ENCODE results near the gene PSMA5.
"Not testable (repeated sequence)": the region's sequence is repeated elsewhere in the genome, so short reads cannot be mapped to it uniquely, and the experiment has no call there.

Gene PSMA5

GRCh38 chr1:109447524-109447923, 21.3 kb upstream of the PSMA5 start:
- Mint-ChIP-seq H3K27me3 (peaks cover 37 to 45% of the 10 kb centered on the region in 2 donors), H3K36me3 (no peaks in the 10 kb centered on the region), H3K27ac (no peak overlapping the region), H3K9me3 (peaks cover 0 to 3% of the 10 kb centered on the region in 2 donors), H3K4me1 (no peaks in the 10 kb centered on the region), H3K4me3 (no peak overlapping the region)
- ATAC-seq (replicated peaks) (no peak), DNase-seq (no peak)

- H3K9me3 Mint-ChIP-seq; H3K27ac Mint-ChIP-seq; H3K36me3 Mint-ChIP-seq; H3K4me1 Mint-ChIP-seq; ATAC-seq (replicated peaks); DNase-seq; H3K4me3 Mint-ChIP-seq: not testable (repeated sequence)
- H3K27me3 Mint-ChIP-seq: peaks cover 31 to 32% of the 10 kb centered on the region in 2 donors
Observed at GRCh38 chr1:109445949-109446695, 19.9 kb upstream of the PSMA5 start.

- H3K27ac Mint-ChIP-seq: no peak overlapping the region
- ATAC-seq (replicated peaks): no peak
- no peaks in the 10 kb centered on the region for H3K4me1 Mint-ChIP-seq
- no peaks in the 10 kb centered on the region for H3K36me3 Mint-ChIP-seq
- H3K4me3 Mint-ChIP-seq: no peak overlapping the region
- DNase-seq: no peak
- no peaks in the 10 kb centered on the region for H3K9me3 Mint-ChIP-seq
- H3K27me3 Mint-ChIP-seq: peaks cover 14 to 16% of the 10 kb centered on the region in 2 donors
Observed at GRCh38 chr1:109444346-109444745, 18.1 kb upstream of the PSMA5 start.

DNA sequence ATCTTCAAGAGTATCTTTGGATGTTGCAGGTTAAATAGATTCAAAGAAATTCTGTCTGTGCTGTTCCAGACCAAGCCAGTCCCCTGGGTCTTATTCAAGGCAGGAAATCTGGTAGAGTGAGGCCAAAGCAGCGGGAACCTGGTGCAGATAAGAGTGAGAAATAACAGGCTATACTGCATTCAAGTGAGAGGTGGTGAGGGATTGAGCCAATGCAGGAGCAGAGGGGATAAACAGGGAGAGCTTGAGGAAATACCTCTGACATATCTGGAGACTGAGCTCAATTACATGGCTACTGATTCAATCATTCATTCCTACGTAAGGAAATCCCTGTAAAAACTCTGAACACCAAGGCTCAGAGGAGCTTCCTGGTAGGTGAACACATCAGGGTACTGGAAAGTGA, 17.2 kb upstream of the PSMA5 start:
- Mint-ChIP-seq H3K27ac (no peak overlapping the region), H3K4me3 (no peak overlapping the region), H3K36me3 (no peaks in the 10 kb centered on the region), H3K4me1 (no peaks in the 10 kb centered on the region), H3K27me3 (peaks cover 13 to 16% of the 10 kb centered on the region in 2 donors), H3K9me3 (no peaks in the 10 kb centered on the region)
- ATAC-seq (replicated peaks) (no peak), DNase-seq (no peak)

GRCh38 chr1:109441069-109441468, 14.8 kb upstream of the PSMA5 start:
- Mint-ChIP-seq H3K36me3 (no peaks in the 10 kb centered on the region), H3K4me1 (no peaks in the 10 kb centered on the region)
- ATAC-seq (replicated peaks): no peak

DNA sequence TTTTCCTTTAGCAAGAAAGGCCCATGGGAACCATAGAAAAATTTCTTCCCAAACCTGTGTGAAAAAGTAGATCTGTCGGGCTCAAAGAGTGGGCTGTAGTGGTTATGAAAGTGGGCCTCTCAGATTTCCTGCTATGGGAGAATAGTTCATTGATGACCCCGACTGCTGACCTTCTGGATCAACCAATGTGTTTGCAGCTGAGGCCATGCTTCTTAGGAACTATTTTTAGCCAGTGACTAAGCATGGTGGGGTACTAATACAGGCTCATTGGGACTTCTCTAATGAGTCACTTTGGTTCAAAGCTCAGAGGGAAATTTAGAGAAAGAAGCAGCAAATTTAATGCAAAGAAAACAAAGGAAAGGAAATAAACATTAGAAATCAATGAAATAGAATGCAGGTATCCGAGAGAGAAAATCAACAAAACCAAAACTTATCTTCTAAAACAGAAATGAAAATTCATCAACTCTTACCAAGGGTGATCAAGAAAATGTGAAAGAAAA, 12.6 kb upstream of the PSMA5 start:
- peaks cover 7% of the 10 kb centered on the region in 2 donors for H3K36me3 Mint-ChIP-seq
- peaks cover 7 to 8% of the 10 kb centered on the region in 2 donors for H3K27me3 Mint-ChIP-seq
- DNase-seq (no peak), ATAC-seq (replicated peaks) (peak; percentile 78 to 98)
- no peak overlapping the region for H3K27ac Mint-ChIP-seq
- H3K4me3 Mint-ChIP-seq: no peak overlapping the region
- no peaks in the 10 kb centered on the region for H3K4me1 Mint-ChIP-seq
- H3K9me3 Mint-ChIP-seq: peaks cover 3 to 7% of the 10 kb centered on the region in 2 donors

More at GRCh38 chr1:109441069-109441468, 14.8 kb upstream of the PSMA5 start:
- no peak for DNase-seq
- Mint-ChIP-seq H3K9me3 (no peaks in the 10 kb centered on the region), H3K27me3 (peaks cover 5 to 6% of the 10 kb centered on the region in 2 donors), H3K27ac (no peak overlapping the region), H3K4me3 (no peak overlapping the region)

- H3K27me3 Mint-ChIP-seq: peaks cover 7 to 14% of the 10 kb centered on the region in 2 donors
- DNase-seq: no peak
- H3K27ac Mint-ChIP-seq: no peak overlapping the region
- no peak overlapping the region for H3K4me3 Mint-ChIP-seq
- no peaks in the 10 kb centered on the region for H3K4me1 Mint-ChIP-seq
- no peak for ATAC-seq (replicated peaks)
- H3K9me3 Mint-ChIP-seq: peaks cover 7 to 11% of the 10 kb centered on the region in 2 donors
- peaks cover 11 to 13% of the 10 kb centered on the region in 2 donors for H3K36me3 Mint-ChIP-seq
Observed at GRCh38 chr1:109434484-109434883, 8.2 kb upstream of the PSMA5 start.

GRCh38 chr1:109433322-109433721, 7.1 kb upstream of the PSMA5 start:
- ATAC-seq (replicated peaks) (no peak), DNase-seq (no peak)
- Mint-ChIP-seq H3K27ac (no peak overlapping the region), H3K9me3 (peaks cover 7 to 11% of the 10 kb centered on the region in 2 donors), H3K4me3 (no peak overlapping the region), H3K36me3 (peaks cover 11 to 17% of the 10 kb centered on the region in 2 donors), H3K27me3 (peaks cover 7 to 14% of the 10 kb centered on the region in 2 donors), H3K4me1 (no peaks in the 10 kb centered on the region)

GRCh38 chr1:109432336-109432735, 6.1 kb upstream of the PSMA5 start:
- H3K36me3 Mint-ChIP-seq: peaks cover 11 to 17% of the 10 kb centered on the region in 2 donors
- no peak for DNase-seq
- ATAC-seq (replicated peaks): no peak
- H3K27ac Mint-ChIP-seq: no peak overlapping the region
- H3K4me1 Mint-ChIP-seq: peaks cover 3 to 4% of the 10 kb centered on the region in 2 donors
- H3K4me3 Mint-ChIP-seq: no peak overlapping the region
- peaks cover 7 to 14% of the 10 kb centered on the region in 2 donors for H3K27me3 Mint-ChIP-seq
- H3K9me3 Mint-ChIP-seq: peaks cover 7 to 11% of the 10 kb centered on the region in 2 donors

DNA sequence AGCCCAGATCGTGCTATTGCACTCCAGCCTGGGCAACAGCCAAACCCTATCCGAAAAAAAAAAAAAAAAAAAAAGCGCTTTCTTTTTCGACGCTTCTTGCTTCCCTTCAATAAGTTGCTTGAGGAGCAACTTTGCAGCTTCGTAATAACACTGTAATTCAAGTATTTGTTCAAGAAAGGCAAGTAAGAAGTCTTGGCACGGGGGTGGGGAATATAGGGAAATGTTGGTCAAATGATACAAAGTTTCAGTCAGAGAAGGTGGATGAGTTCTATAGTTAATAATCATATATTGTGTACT, 871 bp upstream of the PSMA5 start:
- Mint-ChIP-seq H3K27me3 (no peaks in the 10 kb centered on the region), H3K36me3 (peaks cover 18 to 32% of the 10 kb centered on the region in 2 donors)

GRCh38 chr1:109425391-109426280, 612 bp downstream of the PSMA5 start:
- Mint-ChIP-seq H3K9me3 (no peaks in the 10 kb centered on the region), H3K36me3 (peaks cover 19 to 36% of the 10 kb centered on the region in 2 donors), H3K4me1 (peaks cover 22 to 40% of the 10 kb centered on the region in 2 donors), H3K4me3 (peak overlapping the region; percentile 93 to 98), H3K27ac (peak overlapping the region; percentile 100), H3K27me3 (no peaks in the 10 kb centered on the region)
- peak; percentile 57 for DNase-seq
- ATAC-seq (replicated peaks): peak; percentile 58 to 62

More for the DNA sequence above, 871 bp upstream of the PSMA5 start:
- peak overlapping the region; percentile 93 to 98 for H3K4me3 Mint-ChIP-seq
- H3K27ac Mint-ChIP-seq: peak overlapping the region; percentile 100
- ATAC-seq (replicated peaks): no peak
- no peaks in the 10 kb centered on the region for H3K9me3 Mint-ChIP-seq
- DNase-seq: no peak
- peaks cover 19 to 35% of the 10 kb centered on the region in 2 donors for H3K4me1 Mint-ChIP-seq

DNA sequence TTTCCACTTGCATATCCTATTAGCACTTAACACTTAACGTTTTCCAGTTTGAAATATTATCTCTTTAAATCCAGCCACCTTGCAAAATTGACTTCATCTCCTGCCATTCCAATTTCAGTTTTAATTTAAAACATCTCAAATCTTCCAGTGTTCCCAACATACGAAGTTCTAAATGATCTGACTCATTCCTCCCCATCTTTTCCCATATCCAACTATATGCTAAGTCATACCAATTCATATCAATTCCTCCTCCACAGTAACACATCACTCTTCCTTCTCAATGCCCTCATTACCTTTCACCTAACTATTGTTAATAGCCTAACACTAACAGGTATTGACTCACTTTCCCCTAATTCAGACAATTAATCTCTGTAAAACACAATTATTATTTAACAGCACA, 2.8 kb downstream of the PSMA5 start:
- H3K9me3 Mint-ChIP-seq: no peaks in the 10 kb centered on the region

GRCh38 chr1:109412551-109412950, 13.7 kb downstream of the PSMA5 start:
- Mint-ChIP-seq H3K9me3 (no peaks in the 10 kb centered on the region), H3K27me3 (no peaks in the 10 kb centered on the region), H3K27ac (no peak overlapping the region), H3K4me3 (no peak overlapping the region), H3K4me1 (peaks cover 8% of the 10 kb centered on the region in 2 donors), H3K36me3 (peaks cover 42 to 73% of the 10 kb centered on the region in 2 donors)
- ATAC-seq (replicated peaks) (no peak), DNase-seq (no peak)

More for the DNA sequence above, 2.8 kb downstream of the PSMA5 start:
- Mint-ChIP-seq H3K27me3 (no peaks in the 10 kb centered on the region), H3K4me1 (peaks cover 22 to 40% of the 10 kb centered on the region in 2 donors), H3K27ac (no peak overlapping the region), H3K36me3 (peaks cover 24 to 32% of the 10 kb centered on the region in 2 donors), H3K4me3 (no peak overlapping the region)
- DNase-seq (no peak), ATAC-seq (replicated peaks) (no peak)

DNA sequence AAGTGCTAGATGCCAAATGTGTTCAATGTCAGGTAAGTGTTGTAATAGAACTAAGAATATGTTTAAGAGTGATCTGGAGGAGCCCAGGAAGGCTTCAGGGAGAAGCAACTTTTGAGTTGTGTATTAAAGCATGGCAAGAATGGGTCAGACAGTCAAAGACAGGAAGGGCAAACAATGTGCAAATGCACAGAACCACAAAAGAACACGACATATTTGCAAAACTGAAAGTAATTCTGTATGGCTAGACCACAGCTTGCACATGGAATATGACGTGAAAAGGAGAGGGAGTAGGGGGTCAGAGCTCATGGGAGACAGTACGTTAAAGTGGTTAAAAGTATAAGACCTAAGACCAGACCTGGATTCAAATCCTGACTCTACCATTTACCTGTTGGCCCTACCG, 21.4 kb downstream of the PSMA5 start:
- H3K4me3 Mint-ChIP-seq: no peak overlapping the region
- H3K9me3 Mint-ChIP-seq: no peaks in the 10 kb centered on the region
- ATAC-seq (replicated peaks): no peak
- no peak for DNase-seq
- H3K27me3 Mint-ChIP-seq: no peaks in the 10 kb centered on the region
- peaks cover 8 to 9% of the 10 kb centered on the region in 2 donors for H3K4me1 Mint-ChIP-seq
- peaks cover 35 to 47% of the 10 kb centered on the region in 2 donors for H3K36me3 Mint-ChIP-seq
- no peak overlapping the region for H3K27ac Mint-ChIP-seq

All from stimulated activated naive B cell treated with anti-CD40 and anti-IgM and Interleukin-4, amounts not matched to agents 10 μg/mL and 1 μg/mL and 100 μg/mL, for 72 hours (primary cell).